ENCODE results near the gene CCDC150.
"Not testable (repeated sequence)": the region's sequence is repeated elsewhere in the genome, so short reads cannot be mapped to it uniquely, and the experiment has no call there.

The CCDC150 gene

DNA sequence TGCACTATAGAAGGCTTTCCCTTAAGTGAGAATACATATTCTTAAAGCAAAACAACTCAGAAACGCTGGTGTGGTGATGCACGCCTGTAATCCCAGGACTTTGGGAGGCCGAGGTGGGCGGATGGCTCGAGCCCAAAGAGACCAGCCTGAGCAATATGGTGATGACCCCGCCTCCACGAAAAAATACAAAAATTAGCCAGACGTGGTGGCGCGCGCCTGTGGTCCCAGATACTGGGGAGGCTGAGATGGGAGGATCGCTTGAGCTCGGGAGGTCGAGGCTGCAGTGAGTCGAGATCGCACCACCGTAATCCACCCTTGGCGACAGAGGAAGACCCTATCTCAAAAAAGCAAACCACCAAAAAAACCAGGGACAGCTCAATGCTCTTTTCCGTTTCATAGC lies 750 bp upstream of the CCDC150 start:
- no peak for DNase-seq

DNA sequence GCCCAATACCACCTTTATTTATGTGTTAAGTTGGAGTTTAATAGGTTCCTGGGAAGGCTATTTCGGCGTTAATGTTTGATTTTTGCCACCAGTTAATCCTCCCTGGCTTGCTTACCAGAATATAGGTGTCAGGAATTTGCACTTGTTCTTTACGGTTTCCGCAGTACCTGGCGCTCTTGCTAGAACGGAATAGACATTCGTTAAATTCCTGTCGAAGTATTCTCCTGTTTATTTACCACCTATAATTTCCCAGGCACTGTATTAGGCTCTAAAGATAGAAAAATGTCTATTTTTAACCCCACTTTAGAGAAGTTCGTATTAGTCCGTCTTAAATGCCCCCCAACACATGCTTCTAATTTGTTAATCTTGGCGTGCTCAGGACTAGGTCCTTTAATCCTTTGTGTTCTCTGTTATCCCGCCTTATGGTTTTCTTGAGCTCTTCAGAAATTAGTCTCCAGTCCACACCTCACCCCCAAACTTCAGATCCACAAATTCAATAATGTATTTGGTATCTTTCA lies 575 bp downstream of the CCDC150 start:
- DNase-seq, result peak; percentile 42

DNA sequence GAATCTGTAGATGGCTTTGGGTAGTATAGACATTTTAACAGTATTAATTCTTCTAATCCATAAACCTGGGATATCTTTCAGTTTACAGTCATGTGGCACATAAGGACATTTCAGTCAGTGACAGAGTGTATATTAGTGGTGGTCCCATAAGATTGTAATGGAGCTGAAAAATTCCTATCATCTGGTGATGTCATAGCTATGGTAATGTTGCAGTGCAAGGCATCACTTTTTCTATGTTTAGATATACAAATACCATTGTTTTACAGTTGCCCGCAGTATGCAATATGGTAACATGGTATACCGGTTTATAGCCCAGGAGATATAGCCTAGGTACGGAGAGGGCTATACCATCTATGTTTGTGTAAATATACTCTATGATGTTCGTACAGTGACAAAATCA lies 9.7 kb downstream of the CCDC150 start:
- no peak for DNase-seq

DNA sequence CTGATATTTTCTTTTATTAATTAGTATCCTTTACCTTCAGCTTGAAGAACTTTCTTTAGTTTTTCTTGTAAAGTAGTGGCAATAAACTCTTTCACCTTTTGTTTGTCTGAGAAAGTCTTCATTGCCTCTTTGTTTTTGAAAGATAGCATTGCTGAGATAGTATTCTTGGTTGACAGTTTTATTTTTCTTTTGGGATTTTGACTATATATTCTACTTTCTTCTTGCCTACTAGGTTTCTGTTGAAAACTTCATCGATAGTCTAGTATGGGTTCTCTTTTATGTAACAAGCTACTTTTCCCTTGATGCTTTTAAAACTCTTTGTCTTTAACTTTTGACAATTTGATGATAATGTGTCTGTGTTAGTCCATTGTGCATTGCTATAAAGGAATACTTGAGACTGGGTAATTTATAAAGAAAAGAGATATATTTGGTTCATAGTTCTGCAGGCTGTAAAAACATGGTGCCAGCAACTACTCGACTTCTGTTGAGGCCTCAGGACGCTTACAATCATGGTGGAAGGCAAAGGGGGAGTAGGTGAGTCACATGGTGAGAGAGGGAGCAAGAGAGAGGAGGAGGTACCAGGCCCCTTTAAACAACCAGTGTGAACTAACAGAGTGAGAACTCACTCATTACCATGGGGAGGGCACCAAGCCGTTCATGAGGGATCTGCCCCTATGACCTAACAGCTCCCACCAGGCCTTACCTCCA lies 12.0 kb downstream of the CCDC150 start:
- DNase-seq, result no peak

DNA sequence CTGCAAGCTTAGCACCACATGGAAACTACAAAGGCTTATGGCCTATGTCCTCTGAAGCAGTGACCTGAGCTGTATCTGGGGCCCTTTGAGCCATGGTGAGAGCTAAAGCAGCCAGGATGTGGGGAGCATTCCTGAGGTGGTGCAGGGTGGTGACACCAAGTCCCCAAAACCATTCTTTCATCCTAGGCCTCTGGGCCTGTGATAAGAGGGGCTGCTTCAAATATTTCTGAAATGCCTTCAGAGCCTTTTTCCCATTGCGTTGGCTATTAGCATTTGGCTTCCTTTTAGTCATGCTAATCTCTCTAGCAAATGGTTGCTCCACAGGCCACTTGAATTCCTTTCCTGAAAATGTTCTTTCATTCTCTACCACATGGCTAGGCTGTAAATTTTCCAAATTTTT lies 13.4 kb downstream of the CCDC150 start:
- no peak for DNase-seq

DNA sequence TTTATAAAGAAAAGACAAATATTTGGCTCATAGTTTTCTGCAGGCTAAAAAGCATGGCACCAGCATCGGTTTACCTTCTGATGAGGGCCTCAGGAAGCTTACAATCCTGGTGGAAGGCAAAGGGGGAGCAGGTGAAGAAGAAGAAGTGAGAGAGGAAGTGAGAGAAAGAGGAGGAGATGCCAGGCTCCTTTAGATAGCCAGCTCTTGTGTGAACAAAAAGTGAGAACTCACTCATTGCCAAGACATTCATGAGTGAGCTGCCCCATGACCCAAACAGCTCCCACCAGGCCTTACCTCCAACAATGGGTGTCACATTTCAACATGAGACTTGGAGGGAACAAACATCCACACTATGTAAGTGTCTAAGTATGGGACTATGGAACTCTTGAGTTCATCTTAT lies 14.3 kb downstream of the CCDC150 start:
- no peak for DNase-seq

DNA sequence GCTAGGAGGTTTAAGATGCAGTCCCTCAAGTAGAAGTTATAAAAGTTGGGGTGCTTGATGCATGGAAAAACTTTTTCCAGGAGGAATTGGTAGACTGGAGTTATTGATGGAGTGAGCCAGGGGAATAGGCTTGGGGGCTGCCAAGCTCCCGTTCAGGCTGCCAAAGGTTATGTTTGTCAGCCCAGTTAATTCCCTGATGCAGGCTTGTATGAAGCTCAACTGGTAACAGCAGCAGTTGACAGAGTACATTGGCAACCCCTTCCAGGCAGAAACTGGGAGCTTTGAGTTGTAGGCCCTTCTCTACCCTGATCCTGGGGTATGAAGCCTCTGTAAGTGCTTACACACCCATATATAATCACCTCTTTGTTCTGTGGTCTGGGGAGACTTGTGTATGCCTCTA lies 16.2 kb downstream of the CCDC150 start:
- no peak for DNase-seq

DNA sequence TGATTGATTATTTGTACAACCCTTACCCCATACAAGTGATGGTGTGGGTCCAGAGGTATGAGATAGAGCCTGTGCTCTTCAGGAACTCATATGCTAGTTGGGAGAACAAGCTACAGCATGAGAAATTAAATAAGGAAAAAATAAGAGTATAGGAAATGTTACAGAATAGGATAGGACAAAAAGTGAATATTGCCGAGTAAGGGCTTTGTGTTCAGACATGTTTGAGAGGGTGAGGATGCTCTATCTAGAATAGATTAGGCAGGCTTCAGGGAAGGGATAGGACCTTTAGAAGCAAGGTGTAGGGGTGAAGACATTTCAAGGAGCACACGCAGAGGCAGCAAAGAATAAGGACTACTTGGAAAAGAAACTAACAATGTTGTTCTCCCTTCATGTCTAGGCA lies 17.8 kb downstream of the CCDC150 start:
- DNase-seq, result no peak

DNA sequence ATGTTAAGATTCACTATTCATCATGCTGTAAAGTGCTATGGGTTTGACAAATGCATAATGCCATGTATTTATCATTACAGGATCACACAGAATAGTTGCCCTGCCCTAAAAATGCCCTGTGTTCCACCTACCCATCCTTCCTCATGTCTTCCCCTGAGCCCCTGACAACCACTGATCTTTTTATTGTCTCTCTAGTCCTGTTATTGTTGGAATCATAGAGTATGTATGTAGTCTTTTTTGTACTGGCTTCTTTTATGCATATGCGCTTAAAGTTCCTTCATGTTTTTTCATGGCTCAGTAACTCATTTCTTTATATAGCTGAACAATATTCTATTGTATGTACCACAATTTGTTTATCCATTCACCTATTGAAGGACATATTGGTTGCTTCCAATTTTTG lies 20.3 kb downstream of the CCDC150 start:
- DNase-seq, result no peak

DNA sequence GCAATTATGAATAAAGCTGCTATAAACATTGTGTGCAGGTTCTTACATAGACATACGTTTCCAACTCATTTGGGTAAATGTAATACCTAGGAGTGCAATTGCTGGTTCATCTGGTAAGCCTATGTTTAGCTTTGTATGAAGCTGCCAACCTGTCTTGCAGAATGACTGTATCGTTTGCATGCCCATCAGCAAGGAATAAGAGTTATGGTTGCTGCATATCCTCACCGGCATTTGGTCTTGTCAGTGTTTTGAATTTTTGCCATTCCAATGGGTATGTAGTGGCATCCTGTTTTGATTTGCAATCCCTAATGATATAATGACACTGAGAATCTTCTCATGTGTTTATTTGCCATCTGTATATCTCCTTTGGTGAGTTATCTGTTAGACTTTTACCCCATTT lies 20.7 kb downstream of the CCDC150 start:
- no peak for DNase-seq

DNA sequence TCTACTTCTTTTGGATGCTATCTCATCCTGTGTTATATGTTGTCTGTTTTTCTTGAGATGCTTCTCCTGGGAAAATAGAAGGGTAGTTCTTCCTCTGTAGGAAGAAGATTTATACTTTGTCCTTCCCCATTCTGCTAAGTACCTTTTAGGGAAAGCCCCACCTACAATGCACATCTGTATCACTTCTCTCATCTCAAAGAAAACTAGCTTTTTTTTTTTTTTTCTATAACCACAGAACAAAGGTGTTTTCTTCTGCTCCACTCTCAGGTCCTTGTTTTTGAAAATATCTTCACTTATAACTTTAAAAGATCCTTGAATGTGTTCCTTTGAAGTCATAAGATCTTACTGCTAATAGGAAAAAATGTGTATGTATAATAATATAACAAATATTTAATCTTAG lies 30.8 kb downstream of the CCDC150 start:
- DNase-seq, result no peak

DNA sequence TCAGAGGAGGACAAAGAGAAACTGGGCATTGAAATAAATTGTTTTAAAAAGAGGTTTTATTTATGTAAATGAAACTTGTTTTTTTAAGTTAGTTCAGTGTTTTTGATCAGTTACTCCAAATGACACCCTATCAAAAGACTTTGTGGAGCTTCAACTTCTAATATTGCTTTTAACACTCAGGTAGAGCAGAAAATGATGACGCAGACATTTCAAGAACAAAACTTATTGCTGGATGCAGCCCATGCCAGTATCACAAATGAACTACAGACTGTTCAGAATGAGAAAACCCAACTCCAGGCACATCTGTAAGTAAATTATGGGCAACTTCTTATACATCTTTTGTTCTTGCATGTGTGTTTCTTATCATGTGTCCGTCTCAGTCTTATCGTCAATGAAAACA lies 36.4 kb downstream of the CCDC150 start:
- DNase-seq, result no peak

DNA sequence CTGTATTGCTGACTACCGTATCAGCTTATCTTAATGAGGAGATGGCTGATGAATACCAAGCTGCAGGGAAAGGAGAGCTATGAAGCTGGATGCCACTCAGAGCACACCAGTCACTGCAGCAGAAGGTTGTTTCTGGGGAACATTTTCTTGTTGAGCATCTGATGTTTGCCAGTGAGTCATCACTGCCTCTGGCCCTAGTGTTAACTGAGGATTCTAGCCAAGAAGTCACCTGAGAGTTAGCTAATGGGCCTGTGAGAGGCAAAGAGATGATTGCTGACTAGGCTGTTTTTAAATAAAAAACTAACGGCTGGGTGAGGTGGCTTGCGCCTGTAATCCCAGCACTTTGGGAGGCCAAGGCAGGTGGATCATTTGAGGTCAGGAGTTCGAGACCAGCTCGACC lies 37.9 kb downstream of the CCDC150 start:
- DNase-seq, result no peak

DNA sequence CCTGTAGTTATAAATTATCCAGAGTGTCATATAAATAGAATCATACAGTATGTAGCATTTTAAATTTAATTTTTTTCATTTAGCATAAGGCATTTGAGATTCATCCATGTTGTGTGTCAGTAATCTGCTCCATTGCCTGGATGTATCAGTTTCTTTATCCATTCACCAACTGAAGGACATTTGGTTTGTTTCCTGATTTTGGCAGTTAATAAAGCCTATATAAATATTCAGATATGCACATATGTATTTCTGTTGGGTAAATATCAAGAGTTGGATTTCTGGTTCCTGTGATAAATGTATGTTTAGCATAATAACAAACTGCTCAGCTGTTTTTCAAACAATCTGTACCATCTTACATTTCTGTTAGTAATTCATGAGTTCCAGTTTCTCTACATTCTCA lies 39.9 kb downstream of the CCDC150 start:
- DNase-seq, result no peak

DNA sequence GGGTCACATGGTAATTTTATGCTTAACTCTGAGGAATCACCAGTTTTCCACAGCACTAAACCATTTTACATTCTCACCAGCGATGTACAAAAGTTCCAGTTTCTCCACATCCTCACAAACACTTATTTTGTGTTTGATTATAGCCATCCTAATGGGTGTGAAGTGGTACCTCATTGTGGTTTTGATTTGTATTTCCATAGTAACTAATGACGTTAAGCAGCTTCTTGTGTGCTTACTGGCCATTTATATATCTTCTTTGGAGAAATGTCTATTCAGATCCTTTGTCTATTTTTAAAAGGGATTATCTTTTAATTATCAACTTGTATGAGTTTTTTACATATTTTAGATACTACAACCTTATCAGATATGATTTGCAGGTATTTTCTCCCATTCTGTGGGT lies 42.0 kb downstream of the CCDC150 start:
- DNase-seq, result no peak

DNA sequence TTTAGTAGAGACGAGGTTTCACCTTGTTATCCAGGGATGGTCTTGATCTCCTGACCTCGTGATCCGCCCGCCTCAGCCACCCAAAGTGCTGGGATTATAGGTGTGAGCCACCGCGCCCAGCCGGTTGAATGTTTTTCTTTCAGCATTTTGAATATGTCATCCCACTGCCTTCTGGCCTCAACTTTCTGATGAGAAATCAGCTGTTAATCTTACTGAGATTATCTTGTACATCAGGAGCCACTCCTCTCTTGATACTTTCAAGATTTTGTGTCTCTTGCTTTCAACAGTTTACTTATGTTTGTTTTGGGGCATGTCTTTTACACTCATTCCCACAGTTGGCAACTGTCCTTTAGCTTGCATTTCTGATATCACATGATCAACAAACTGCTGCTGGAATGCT lies 46.3 kb downstream of the CCDC150 start:
- DNase-seq, result no peak

DNA sequence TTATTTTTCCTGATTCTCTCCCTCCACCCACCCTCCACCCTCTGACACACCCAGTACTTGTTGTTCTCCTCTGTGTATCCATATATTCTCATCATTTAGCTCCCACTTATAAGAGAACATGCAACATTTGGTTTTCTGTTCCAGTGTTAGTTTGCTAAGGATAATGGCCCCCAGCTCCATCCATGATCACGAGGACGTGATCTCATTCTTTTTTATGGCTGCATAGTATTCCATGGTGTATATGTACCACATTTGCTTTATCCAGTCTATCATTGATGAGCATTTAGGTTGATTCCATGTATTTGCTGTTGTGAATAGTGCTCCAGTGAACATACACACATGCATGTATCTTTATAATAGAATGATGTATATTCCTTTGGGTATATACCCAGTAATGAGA lies 47.2 kb downstream of the CCDC150 start:
- DNase-seq, result not testable (repeated sequence)

DNA sequence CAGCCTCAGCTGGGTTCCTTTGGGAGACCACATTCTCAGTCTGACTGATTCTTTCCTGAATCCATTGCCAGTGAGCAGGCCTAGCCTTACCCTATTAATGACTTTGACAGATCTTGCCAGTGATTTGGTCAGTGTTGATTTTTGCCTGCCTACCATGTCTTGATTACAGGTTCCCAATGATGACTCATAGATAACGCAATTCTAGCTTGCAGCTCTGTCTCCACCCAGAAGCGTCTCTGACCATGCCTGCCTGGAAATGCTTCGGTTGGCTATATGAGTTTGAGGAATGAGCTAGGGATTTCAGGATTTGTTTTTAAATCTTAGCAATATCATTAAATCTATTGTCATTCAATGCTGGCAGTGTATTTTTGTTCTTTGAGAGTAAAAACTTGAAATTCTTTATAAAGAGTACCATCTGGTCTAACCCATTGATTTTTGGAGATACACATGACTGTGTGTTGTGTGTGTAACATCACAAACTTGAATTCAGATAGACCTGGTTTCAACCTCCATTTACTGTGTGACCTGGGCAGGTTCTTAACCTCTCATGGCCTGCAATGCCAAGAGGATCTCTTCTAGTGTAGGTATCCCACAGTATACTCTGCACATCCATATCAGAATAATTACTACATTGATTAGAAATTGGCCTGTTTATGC lies 57.0 kb downstream of the CCDC150 start:
- DNase-seq, result no peak

DNA sequence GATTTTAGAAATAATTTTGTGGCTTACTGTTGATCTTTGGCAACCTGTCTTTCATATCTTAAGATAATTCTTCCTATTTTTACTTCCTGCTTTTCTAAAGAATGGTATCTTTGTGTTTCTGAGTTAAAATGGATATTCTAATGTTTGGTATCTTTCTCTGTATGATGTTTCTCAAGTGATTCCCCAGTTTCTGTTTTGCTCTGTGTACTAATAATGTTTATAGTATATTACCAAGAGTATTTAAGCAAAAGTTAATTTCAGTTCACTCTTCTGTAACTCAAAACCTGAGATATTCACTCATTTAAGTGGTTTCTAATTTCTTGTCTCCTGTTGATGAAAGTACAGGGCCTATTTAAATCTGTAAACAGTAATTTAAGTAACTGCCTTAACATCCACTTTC lies 58.3 kb downstream of the CCDC150 start:
- DNase-seq, result no peak

DNA sequence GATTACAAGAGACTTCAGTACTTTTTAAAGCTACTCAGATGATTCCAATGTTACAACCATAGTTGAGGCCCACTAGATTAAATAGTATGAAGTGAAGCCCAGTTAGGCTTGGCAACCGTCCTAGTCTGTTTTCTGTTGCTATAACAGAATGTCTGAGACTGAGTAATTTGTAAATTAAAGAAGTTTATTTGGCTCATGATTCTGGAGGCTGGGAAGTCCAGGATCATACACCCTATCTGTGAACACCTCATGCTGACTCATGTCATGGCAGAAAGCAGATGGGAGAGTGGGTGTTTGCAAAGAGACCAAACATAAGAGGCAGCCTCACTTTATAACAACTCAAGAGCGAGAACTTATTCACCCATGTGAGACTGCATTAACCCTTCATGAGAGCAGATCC lies 63.1 kb downstream of the CCDC150 start:
- DNase-seq, result no peak

DNA sequence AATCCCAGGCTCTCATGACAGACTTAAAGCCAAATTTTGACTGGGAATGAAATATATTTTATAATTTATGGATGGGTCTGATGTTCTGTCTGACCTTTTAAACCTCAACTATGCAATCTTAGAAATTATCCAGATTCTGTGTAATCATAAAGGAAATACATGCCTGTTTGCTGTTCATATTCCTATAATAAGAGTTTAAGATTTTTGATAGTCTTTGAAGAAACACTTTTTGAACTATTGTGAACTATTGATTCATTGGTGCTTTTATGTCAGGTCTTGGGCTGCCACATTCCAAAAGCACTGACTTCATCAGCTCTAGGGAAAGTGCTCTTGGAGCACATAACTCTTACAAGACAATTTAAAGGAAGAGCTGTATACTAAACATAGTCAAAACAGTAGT lies 64.2 kb downstream of the CCDC150 start:
- no peak for DNase-seq

DNA sequence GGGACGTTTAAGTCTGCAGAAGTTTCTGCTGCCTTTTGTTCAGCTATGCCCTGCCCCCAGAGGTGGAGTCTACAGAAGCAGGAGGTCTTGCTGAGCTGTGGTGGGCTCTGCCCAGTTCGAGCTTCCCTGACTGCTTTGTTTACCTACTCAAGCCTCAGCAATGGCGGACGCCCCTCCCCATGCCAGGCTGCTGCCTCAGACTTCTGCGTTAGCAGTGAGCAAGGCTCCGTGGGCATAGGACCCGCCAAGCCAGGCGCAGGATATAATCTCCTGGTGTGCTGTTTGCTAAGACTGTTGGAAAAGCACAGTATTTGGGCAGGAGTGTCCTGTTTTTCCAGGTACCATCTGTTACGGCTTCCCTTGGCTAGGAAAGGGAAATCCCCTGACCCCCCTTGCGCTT lies 70.5 kb downstream of the CCDC150 start:
- not testable (repeated sequence) for DNase-seq

DNA sequence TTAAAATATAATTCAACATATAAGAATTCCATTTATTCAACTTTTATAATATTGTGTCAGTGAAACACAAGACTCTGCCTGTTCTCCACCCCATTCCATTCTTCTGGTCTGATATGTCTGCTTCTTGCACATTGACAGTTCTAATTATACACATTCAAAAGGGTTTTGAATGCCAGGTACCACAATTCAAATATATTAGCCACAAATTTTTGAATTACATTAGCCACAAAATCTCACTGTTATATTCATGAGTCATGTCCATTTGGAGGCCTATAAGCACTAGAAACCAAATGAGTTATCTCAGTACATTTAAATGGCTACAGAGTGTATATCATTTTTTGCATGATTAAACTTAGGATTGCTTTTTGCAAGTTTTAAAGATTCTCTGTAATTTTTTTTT lies 72.1 kb downstream of the CCDC150 start:
- no peak for DNase-seq

DNA sequence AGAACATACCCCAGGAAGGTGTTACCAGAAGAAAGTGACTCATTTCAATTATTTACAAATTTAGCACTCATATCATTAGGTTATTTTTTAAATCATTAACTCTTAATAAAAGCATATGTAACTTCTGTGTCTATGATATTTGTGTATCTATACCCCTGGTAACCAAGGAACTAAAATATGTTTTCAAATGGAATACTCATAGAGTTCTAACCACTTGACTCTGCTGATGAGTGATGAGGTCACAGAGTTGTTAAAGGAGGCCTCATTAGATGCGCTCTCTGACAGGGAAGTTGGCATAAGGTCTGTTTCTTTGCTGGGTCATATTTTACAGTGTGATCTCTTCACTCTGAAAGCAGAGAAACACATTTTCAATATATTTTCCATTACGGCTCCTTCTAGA lies 73.4 kb downstream of the CCDC150 start:
- DNase-seq, result peak; percentile 5

Measured in NCI-H510A treated with DMSO at 0.1 percent for 48 hours (cell line).